Activated CD8-positive, alpha-beta memory T cell treated with anti-CD3 and anti-CD28 coated beads for 48 hours (primary cell): Measurements from ENCODE around the gene NDUFS3.

ENCODE experiments used
- DNase-seq, 3 experiments: peaks; one replicate each; pipeline ENCODE4 v3.0.0-alpha.2; 2020; ENCODE audit warnings: low read depth in 2 of 3, low spot score in 2 of 3

The NDUFS3 gene

GRCh38 chr11:47631473-47631872, 52.6 kb downstream of the NDUFS3 start:
- no peak for DNase-seq
